GM18870 (cell line): ENCODE data around the gene DNAI2.

Source experiments
- ATAC-seq: cut with Tn5 transposase; IDR thresholded peaks from one replicate; pipeline ENCODE4 v1.9.1; 2021; ENCODE audit warnings: moderate library complexity; ENCODE audit not compliant: unreplicated experiment

Gene DNAI2

GRCh38 chr17:74359916-74360315 is 85.9 kb downstream of the DNAI2 start:
- no peak for ATAC-seq

GRCh38 chr17:74360899-74361229 is 86.8 kb downstream of the DNAI2 start:
- no peak for ATAC-seq

- ATAC-seq, result no peak
These were observed 87.4 kb downstream of the DNAI2 start, which contains the start of gene BTBD17 for GRCh38 chr17:74361230-74362068. BTBD17 (minus strand) TSS chr17:74361868; CDS start chr17:74361819, 49 bp downstream.

GRCh38 chr17:74362069-74362405 is 88.0 kb downstream of the DNAI2 start:
- ATAC-seq, result no peak

GRCh38 chr17:74362810-74363498 is 88.9 kb downstream of the DNAI2 start:
- no peak for ATAC-seq
